Omental fat pad (tissue), 4 donors: ENCODE data around the gene PUSL1. TPM values are rescaled to one million over a fixed set of nuclear protein-coding genes. Genes with fewer than 3 reads are reported as not detected.

ENCODE experiments used
- ATAC-seq: fragments of 150-250 bp; one replicate; pipeline ENCODE4 v1.9.1; 2016; ENCODE audit warnings: mild to moderate bottlenecking, moderate library complexity; ENCODE audit not compliant: low FRiP score
- DNase-seq: peaks from one replicate; pipeline ENCODE4 v3.0.0-alpha.2; 2019; ENCODE audit warnings: low spot score
- CTCF ChIP-seq, 3 donors: fragments of 450-650 bp; IDR thresholded peaks; one replicate each; pipeline ENCODE4 v1.5.1; 2016 to 2017; ENCODE audit warnings: antibody characterized with exemption in 3 of 3, mild to moderate bottlenecking in 3 of 3, moderate library complexity in 2 of 3
- total RNA-seq, 4 donors: library from RNA; depleted of rRNA; stranded (reverse); fragments of >200 nt; gene quantifications; one replicate each; pipeline ENCODE4 v1.1.0, GENCODE V29; 2016

Gene PUSL1
- total RNA-seq, 4 donors from 2014 or later = 15.7 to 26.0 (median 17.5) TPM

GRCh38 chr1:1336931-1337792 is 28.8 kb downstream of the PUSL1 start:
- TF ChIP-seq CTCF (IDR thresholded peaks at IDR 0.05) = no peak
- DNase-seq = no peak
- no peak for ATAC-seq

GRCh38 chr1:1337793-1338147 is 29.4 kb downstream of the PUSL1 start:
- no peak for TF ChIP-seq CTCF (IDR thresholded peaks at IDR 0.05)
- ATAC-seq (no peak), DNase-seq (no peak)

GRCh38 chr1:1338278-1338677 is 29.9 kb downstream of the PUSL1 start:
- TF ChIP-seq CTCF (IDR thresholded peaks at IDR 0.05) = no peak
- ATAC-seq = no peak

GRCh38 chr1:1340185-1340584 is 31.8 kb downstream of the PUSL1 start:
- no peak for TF ChIP-seq CTCF (IDR thresholded peaks at IDR 0.05)
- no peak for ATAC-seq
- DNase-seq = no peak

More at GRCh38 chr1:1338278-1338677, 29.9 kb downstream of the PUSL1 start:
- no peak for DNase-seq

GRCh38 chr1:1340791-1341548 is 32.6 kb downstream of the PUSL1 start:
- no peak for TF ChIP-seq CTCF (IDR thresholded peaks at IDR 0.05)
- no peak for ATAC-seq

GRCh38 chr1:1341549-1342021 is 33.2 kb downstream of the PUSL1 start:
- ATAC-seq (no peak), DNase-seq (no peak)
- no peak for TF ChIP-seq CTCF (IDR thresholded peaks at IDR 0.05)

More at GRCh38 chr1:1340791-1341548, 32.6 kb downstream of the PUSL1 start:
- no peak for DNase-seq
